GM12891 (cell line): ENCODE measurements around the gene ZBTB42.

ENCODE experiments used
- DNase-seq: peaks from one replicate; pipeline ENCODE4 v3.0.0; 2011; ENCODE audit warnings: low spot score; ENCODE audit not compliant: insufficient read length
- FAIRE-seq: peaks from 2 replicates; lab custom pipeline; 2011; peaks lifted over from hg19 to GRCh38; lab: Jason Lieb, UNC
- PAX5 ChIP-seq: IDR thresholded peaks from 2 replicates; pipeline ENCODE4 v1.6.1; 2011; ENCODE audit warnings: low read length, moderate library complexity, mild to moderate bottlenecking; ENCODE audit not compliant: insufficient read depth, severe bottlenecking
- POLR2A ChIP-seq: IDR thresholded peaks from 2 replicates; pipeline ENCODE4 v1.6.1; 2011; ENCODE audit warnings: low read depth, low read length, control low read depth
- POLR2AphosphoS5 ChIP-seq: IDR thresholded peaks from 2 replicates; pipeline ENCODE4 v1.6.1; 2011; ENCODE audit warnings: low read depth, low read length, control low read depth
- POU2F2 ChIP-seq: IDR thresholded peaks from 2 replicates; pipeline ENCODE4 v1.6.1; 2011; ENCODE audit warnings: low read depth, mild to moderate bottlenecking, control low read depth, low read length, moderate library complexity
- SPI1 ChIP-seq: IDR thresholded peaks from 2 replicates; pipeline ENCODE4 v1.6.1; 2011; ENCODE audit warnings: low read depth, low read length, control low read depth
- TAF1 ChIP-seq: IDR thresholded peaks from 2 replicates; pipeline ENCODE4 v1.6.1; 2011; ENCODE audit warnings: low read depth, low read length, control low read depth

Gene ZBTB42

DNA sequence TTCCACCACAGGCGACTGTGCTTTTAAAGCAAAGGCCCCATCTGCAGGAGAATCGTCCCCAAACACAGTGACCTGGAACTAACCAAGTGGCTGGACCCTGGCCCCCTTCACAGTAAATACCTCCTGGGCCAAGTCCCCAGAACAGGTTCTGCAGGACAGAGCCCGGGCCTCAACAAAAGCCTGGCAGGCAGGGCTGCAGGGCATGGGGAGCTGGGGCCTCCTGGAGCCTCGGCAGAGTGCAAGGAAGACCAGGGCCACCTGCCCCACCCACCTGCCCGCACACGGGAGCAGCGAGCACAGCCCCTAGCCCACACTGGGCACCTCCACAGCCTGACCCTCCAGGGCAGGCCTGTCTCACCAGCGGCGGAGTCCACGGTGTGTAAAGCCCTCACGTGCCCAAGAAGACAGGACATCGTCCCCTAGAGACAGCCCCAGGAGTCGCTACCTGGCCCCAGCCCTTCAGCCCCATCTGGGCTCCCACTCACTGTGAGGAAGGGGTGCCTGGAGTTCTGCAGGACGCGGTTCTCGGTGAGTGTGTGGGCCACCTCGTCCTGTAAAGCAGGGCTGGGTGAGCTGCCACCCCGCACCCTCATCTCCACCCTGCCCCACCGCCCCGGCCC is 26.3 kb upstream of the ZBTB42 start:
- DNase-seq (no peak), FAIRE-seq (no peak)
- no peak for TF ChIP-seq POLR2AphosphoS5

- TF ChIP-seq POLR2A (no peak), SPI1 (no peak), POU2F2 (no peak), POLR2AphosphoS5 (no peak), PAX5 (no peak), TAF1 (no peak)
- no peak for DNase-seq
These were observed 25.8 kb upstream of the ZBTB42 start for GRCh38 chr14:104775073-104775489.

GRCh38 chr14:104776481-104776880 is 24.4 kb upstream of the ZBTB42 start:
- TF ChIP-seq SPI1 (no peak), TAF1 (no peak), POU2F2 (no peak), POLR2AphosphoS5 (no peak), PAX5 (no peak), POLR2A (no peak)
- DNase-seq (no peak), FAIRE-seq (no peak)

More at GRCh38 chr14:104775073-104775489, 25.8 kb upstream of the ZBTB42 start:
- FAIRE-seq = no peak

GRCh38 chr14:104776961-104777807 is 23.7 kb upstream of the ZBTB42 start:
- TF ChIP-seq TAF1 = no peak
- no peak for TF ChIP-seq POU2F2
- no peak for TF ChIP-seq POLR2A
- no peak for TF ChIP-seq POLR2AphosphoS5
- TF ChIP-seq PAX5 = no peak
- TF ChIP-seq SPI1 = no peak
- FAIRE-seq (no peak), DNase-seq (no peak)

DNA sequence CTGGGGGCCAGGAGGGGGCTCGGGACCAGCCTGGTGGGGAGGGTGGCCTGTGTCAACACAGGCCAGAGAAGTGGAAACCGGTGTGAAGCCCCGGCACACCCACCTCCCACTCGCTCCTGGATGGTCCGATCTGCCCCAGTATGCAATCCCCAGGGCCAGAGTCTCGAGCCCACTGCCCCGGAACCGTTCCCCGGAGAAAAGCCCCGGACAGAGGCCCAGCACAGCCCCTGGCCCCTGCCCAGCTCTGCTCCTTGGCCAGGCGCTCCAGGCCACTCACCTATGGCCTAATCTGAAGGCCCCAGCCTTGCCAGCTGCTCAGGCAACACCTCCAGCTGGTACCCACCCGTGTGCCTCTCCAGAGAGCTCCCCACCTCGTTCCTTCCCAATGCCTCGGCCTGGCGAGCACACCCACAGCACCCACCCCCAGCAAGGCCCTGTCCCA is 23.1 kb upstream of the ZBTB42 start:
- TF ChIP-seq TAF1 (no peak), SPI1 (no peak), POU2F2 (no peak), POLR2AphosphoS5 (no peak), PAX5 (no peak), POLR2A (no peak)
- FAIRE-seq (no peak), DNase-seq (no peak)

DNA sequence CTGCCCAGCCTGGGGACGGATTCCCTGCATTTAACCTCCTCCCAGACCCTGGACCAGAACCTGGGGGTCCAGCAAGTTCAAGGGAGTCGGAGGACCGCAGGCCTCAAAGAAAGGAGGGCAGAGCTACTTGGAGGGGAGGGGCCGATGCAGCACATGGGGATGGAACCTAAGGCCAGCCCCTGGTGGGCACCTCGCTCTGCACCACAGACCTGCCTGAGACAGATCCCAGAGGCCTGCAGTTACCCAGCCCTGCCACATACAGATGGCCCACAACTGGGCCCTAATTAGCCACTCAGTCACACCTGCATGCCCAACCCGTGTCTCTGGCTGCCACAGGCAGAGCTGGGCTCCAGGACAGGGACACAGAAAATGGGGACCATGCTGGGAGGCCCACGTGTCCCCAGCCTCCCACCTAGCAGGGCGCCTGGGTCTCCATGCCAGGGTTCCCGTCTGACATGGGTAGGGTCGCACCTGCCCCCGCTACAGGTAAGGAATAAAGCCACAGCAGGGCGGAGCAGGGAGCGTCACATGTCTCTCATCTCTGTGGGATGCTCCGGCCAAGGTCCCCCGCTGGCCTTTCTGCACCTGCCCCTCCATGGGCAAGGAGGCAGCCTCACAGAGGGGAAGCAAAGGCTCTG is 22.1 kb upstream of the ZBTB42 start:
- DNase-seq = no peak
- TF ChIP-seq POLR2A (no peak), SPI1 (no peak), PAX5 (no peak), POLR2AphosphoS5 (no peak), TAF1 (no peak), POU2F2 (no peak)
- no peak for FAIRE-seq

GRCh38 chr14:104779776-104780512 is 21.0 kb upstream of the ZBTB42 start:
- no peak for FAIRE-seq
- DNase-seq = no peak
- TF ChIP-seq SPI1 = no peak

- no peak for TF ChIP-seq TAF1
- no peak for TF ChIP-seq PAX5
- no peak for TF ChIP-seq POLR2AphosphoS5
- TF ChIP-seq SPI1 = no peak
- no peak for TF ChIP-seq POLR2A
- TF ChIP-seq POU2F2 = no peak
- FAIRE-seq (no peak), DNase-seq (no peak)
These were observed 20.3 kb upstream of the ZBTB42 start for GRCh38 chr14:104780513-104781030.
